Thoracic aorta endothelial cell (primary cell): Measurements from ENCODE around the gene STK31. TPM values are rescaled to one million over a fixed set of nuclear protein-coding genes. Genes with fewer than 3 reads are reported as not detected.

Source experiments
- total RNA-seq: library from RNA; depleted of rRNA; stranded (reverse); fragments of >200 nt; gene quantifications from 2 replicates; pipeline ENCODE4 v1.2.3, GENCODE V29; 2012

Gene STK31
- total RNA-seq = 0.57 TPM in 1 of 2 replicates, not detected in the other

GRCh38 chr7:23710000-23710399 lies at the start of gene STK31:
STK31 (plus strand) TSS chr7:23710219; CDS start chr7:23710286, 67 bp downstream.

GRCh38 chr7:23679898-23680413 lies 30.1 kb upstream of the STK31 start, which contains the start of gene FAM221A:
FAM221A (plus strand) TSS chr7:23680199; CDS start chr7:23680219, 20 bp downstream.

Other genes with a start within 250 kb of the STK31 start
- 196 and 275 TPM in 2 replicates for gene IGF2BP3, start 239.7 kb upstream of the STK31 start, total RNA-seq
- 56.8 and 67.8 TPM in 2 replicates for gene TRA2A, start 178.2 kb upstream of the STK31 start, total RNA-seq
- gene CCDC126, start 112.8 kb upstream of the STK31 start, total RNA-seq = 14.6 and 15.6 TPM in 2 replicates
- gene FAM221A, start 30.0 kb upstream of the STK31 start, total RNA-seq = 2.1 and 3.7 TPM in 2 replicates